Muscle layer of duodenum (tissue), 2 donors: ENCODE measurements around the gene JTB.
A peak's percentile ranks its signal among the peaks of the same experiment; 100 is the strongest.

Experiments used
- H3K27ac ChIP-seq: one replicate; pipeline ENCODE4 v1.7.0; 2013; ENCODE audit warnings: mild to moderate bottlenecking, low read length
- H3K27me3 ChIP-seq: one replicate; pipeline ENCODE4 v1.7.0; 2013; ENCODE audit warnings: low read depth, mild to moderate bottlenecking, control low read depth, low read length
- H3K36me3 ChIP-seq, 2 donors: one replicate each; pipeline ENCODE4 v1.7.0; 2013; ENCODE audit warnings: low read length in 2 of 2, control low read depth in 1 of 2, mild to moderate bottlenecking in 1 of 2; ENCODE audit not compliant: insufficient read depth in 2 of 2, control insufficient read depth in 1 of 2
- H3K4me1 ChIP-seq, 2 donors: one replicate each; pipeline ENCODE4 v1.7.0; 2013; ENCODE audit warnings: low read length in 2 of 2, mild to moderate bottlenecking in 2 of 2, control low read depth in 1 of 2, moderate library complexity in 1 of 2; ENCODE audit not compliant: insufficient read depth in 2 of 2, control insufficient read depth in 1 of 2
- H3K4me3 ChIP-seq, 2 donors: one replicate each; pipeline ENCODE4 v1.7.0; 2013; ENCODE audit warnings: low read length in 2 of 2, low read depth in 1 of 2, mild to moderate bottlenecking in 1 of 2
- H3K9me3 ChIP-seq, 2 donors: one replicate each; pipeline ENCODE4 v1.7.0; 2013; ENCODE audit warnings: low read length in 2 of 2, control low read depth in 1 of 2, mild to moderate bottlenecking in 1 of 2; ENCODE audit not compliant: control insufficient read depth in 1 of 2
- donor health status: healthy.

JTB gene

GRCh38 chr1:153976819-153977249 is 640 bp downstream of the JTB start:
- Histone ChIP-seq H3K27ac (peak overlapping the region; percentile 90), H3K4me3 (peak overlapping the region; percentile 90 to 92), H3K4me1 (peaks cover 12 to 24% of the 10 kb centered on the region in 2 donors), H3K27me3 (no peaks in the 10 kb centered on the region), H3K36me3 (peaks cover 26% of the 10 kb centered on the region in 2 donors), H3K9me3 (no peaks in the 10 kb centered on the region)

GRCh38 chr1:153973525-153973924 is 3.9 kb downstream of the JTB start:
- Histone ChIP-seq H3K27ac (no peak overlapping the region), H3K27me3 (no peaks in the 10 kb centered on the region), H3K4me3 (no peak overlapping the region), H3K4me1 (peaks cover 12 to 26% of the 10 kb centered on the region in 2 donors), H3K36me3 (peaks cover 22 to 24% of the 10 kb centered on the region in 2 donors), H3K9me3 (no peaks in the 10 kb centered on the region)

- H3K36me3 ChIP-seq, result peaks cover 22 to 24% of the 10 kb centered on the region in 2 donors
- no peaks in the 10 kb centered on the region for H3K27me3 ChIP-seq
- H3K27ac ChIP-seq, result no peak overlapping the region
- peaks cover 12 to 26% of the 10 kb centered on the region in 2 donors for H3K4me1 ChIP-seq
- no peak overlapping the region for H3K4me3 ChIP-seq
- H3K9me3 ChIP-seq, result no peaks in the 10 kb centered on the region
Measured at GRCh38 chr1:153973071-153973470, 4.4 kb downstream of the JTB start.

- Histone ChIP-seq H3K9me3 (no peaks in the 10 kb centered on the region), H3K4me1 (peaks cover 8 to 19% of the 10 kb centered on the region in 2 donors), H3K27me3 (no peaks in the 10 kb centered on the region), H3K27ac (no peak overlapping the region), H3K36me3 (peaks cover 22 to 24% of the 10 kb centered on the region in 2 donors), H3K4me3 (no peak overlapping the region)
Measured at GRCh38 chr1:153970346-153970745, 7.1 kb downstream of the JTB start.

- H3K27me3 ChIP-seq, result no peaks in the 10 kb centered on the region
- H3K9me3 ChIP-seq, result no peaks in the 10 kb centered on the region
- peak overlapping the region in 1 of 2 donors; percentile 65 for H3K4me3 ChIP-seq
- peaks cover 11 to 23% of the 10 kb centered on the region in 2 donors for H3K4me1 ChIP-seq
- H3K27ac ChIP-seq, result no peak overlapping the region
- peaks cover 11 to 13% of the 10 kb centered on the region in 2 donors for H3K36me3 ChIP-seq
Measured at GRCh38 chr1:153968972-153969371, 8.5 kb downstream of the JTB start.

GRCh38 chr1:153968408-153968807 is 9.1 kb downstream of the JTB start:
- H3K27ac ChIP-seq, result peak overlapping the region; percentile 90

GRCh38 chr1:153968000-153968363 is 9.5 kb downstream of the JTB start:
- H3K9me3 ChIP-seq, result no peaks in the 10 kb centered on the region
- peaks cover 11 to 23% of the 10 kb centered on the region in 2 donors for H3K4me1 ChIP-seq
- H3K27ac ChIP-seq, result peak overlapping the region; percentile 90
- H3K27me3 ChIP-seq, result no peaks in the 10 kb centered on the region
- H3K4me3 ChIP-seq, result peak overlapping the region; percentile 65 to 82
- peaks cover 3% of the 10 kb centered on the region in 2 donors for H3K36me3 ChIP-seq

More at GRCh38 chr1:153968408-153968807, 9.1 kb downstream of the JTB start:
- peak overlapping the region; percentile 65 to 82 for H3K4me3 ChIP-seq
- peaks cover 11 to 23% of the 10 kb centered on the region in 2 donors for H3K4me1 ChIP-seq
- H3K36me3 ChIP-seq, result peaks cover 6 to 7% of the 10 kb centered on the region in 2 donors
- H3K9me3 ChIP-seq, result no peaks in the 10 kb centered on the region
- H3K27me3 ChIP-seq, result no peaks in the 10 kb centered on the region

GRCh38 chr1:153967107-153967999 is 10.1 kb downstream of the JTB start, which contains the start of gene CREB3L4:
CREB3L4 (plus strand) TSS chr1:153967902; CDS start chr1:153968526, 624 bp downstream.
- Histone ChIP-seq H3K4me1 (peaks cover 11 to 27% of the 10 kb centered on the region in 2 donors), H3K27ac (peak within 1 kb of the TSS; percentile 90), H3K27me3 (no peaks in the 10 kb centered on the region), H3K4me3 (peak within 1 kb of the TSS; percentile 65 to 82), H3K36me3 (no peaks in the 10 kb centered on the region), H3K9me3 (no peaks in the 10 kb centered on the region)

GRCh38 chr1:153963850-153964331 is 13.6 kb downstream of the JTB start:
- peaks cover 28 to 49% of the 10 kb centered on the region in 2 donors for H3K4me1 ChIP-seq

GRCh38 chr1:153963030-153963849 is 14.2 kb downstream of the JTB start, which contains the start of gene SLC39A1:
SLC39A1 (minus strand) TSS chr1:153963537; CDS start chr1:153962715, 822 bp downstream.
- H3K27ac ChIP-seq, result peak within 1 kb of the TSS; percentile 94
- peaks cover 8 to 10% of the 10 kb centered on the region in 2 donors for H3K36me3 ChIP-seq
- H3K9me3 ChIP-seq, result no peaks in the 10 kb centered on the region
- H3K4me1 ChIP-seq, result peaks cover 30 to 45% of the 10 kb centered on the region in 2 donors
- no peaks in the 10 kb centered on the region for H3K27me3 ChIP-seq
- peak within 1 kb of the TSS; percentile 81 to 84 for H3K4me3 ChIP-seq

More at GRCh38 chr1:153963850-153964331, 13.6 kb downstream of the JTB start:
- H3K4me3 ChIP-seq, result peak overlapping the region; percentile 81 to 84
- no peaks in the 10 kb centered on the region for H3K27me3 ChIP-seq
- H3K36me3 ChIP-seq, result peaks cover 6 to 10% of the 10 kb centered on the region in 2 donors
- no peaks in the 10 kb centered on the region for H3K9me3 ChIP-seq
- peak overlapping the region; percentile 94 for H3K27ac ChIP-seq
